ENCODE results near the gene TOGARAM2.

- no peak for TF ChIP-seq POLR2AphosphoS5 (IDR thresholded peaks at IDR 0.05; ENCODE audit: low read depth, low read length)
- no peak for TF ChIP-seq EZH2 (IDR thresholded peaks at IDR 0.05)
- TF ChIP-seq, protein P1, sequence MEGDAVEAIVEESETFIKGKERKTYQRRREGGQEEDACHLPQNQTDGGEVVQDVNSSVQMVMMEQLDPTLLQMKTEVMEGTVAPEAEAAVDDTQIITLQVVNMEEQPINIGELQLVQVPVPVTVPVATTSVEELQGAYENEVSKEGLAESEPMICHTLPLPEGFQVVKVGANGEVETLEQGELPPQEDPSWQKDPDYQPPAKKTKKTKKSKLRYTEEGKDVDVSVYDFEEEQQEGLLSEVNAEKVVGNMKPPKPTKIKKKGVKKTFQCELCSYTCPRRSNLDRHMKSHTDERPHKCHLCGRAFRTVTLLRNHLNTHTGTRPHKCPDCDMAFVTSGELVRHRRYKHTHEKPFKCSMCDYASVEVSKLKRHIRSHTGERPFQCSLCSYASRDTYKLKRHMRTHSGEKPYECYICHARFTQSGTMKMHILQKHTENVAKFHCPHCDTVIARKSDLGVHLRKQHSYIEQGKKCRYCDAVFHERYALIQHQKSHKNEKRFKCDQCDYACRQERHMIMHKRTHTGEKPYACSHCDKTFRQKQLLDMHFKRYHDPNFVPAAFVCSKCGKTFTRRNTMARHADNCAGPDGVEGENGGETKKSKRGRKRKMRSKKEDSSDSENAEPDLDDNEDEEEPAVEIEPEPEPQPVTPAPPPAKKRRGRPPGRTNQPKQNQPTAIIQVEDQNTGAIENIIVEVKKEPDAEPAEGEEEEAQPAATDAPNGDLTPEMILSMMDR (IDR thresholded peaks at IDR 0.05 in 2 of 3, conservative IDR thresholded peaks at IDR 0.05 in 1 of 3; ENCODE audit: borderline replicate concordance in 1 of 3, insufficient read depth in 1 of 3, low read depth in 2 of 3, low read length in 2 of 3), result no peak
- no peak for TF ChIP-seq SRF (IDR thresholded peaks at IDR 0.05; ENCODE audit: low read depth)
Measured at GRCh38 chr2:29006980-29007301, 25.8 kb downstream of the TOGARAM2 start.
